SU-DHL-6 (cell line): ENCODE measurements around the gene BRMS1.
"Not testable (repeated sequence)": the region's sequence is repeated elsewhere in the genome, so short reads cannot be mapped to it uniquely, and the experiment has no call there.

Experiments
- H2AFZ ChIP-seq: fragments of 200-600 bp; sonication (generic); 2 replicates; pipeline ENCODE4 v1.6.1; 2014; ENCODE audit warnings: low read depth, mild to moderate bottlenecking, moderate library complexity, mixed read lengths, antibody characterized with exemption, low read length; ENCODE audit not compliant: severe bottlenecking
- H3F3A ChIP-seq: fragments of 200-600 bp; shearing (Covaris generic); 2 replicates; pipeline ENCODE4 v1.6.0; 2016; ENCODE audit warnings: antibody characterized with exemption, mild to moderate bottlenecking; ENCODE audit not compliant: insufficient read depth
- H3K27ac ChIP-seq: fragments of 200-600 bp; sonication (generic); 2 replicates; pipeline ENCODE4 v1.5.1; 2016; ENCODE audit warnings: low read depth, mild to moderate bottlenecking, low read length, moderate library complexity, mixed read lengths
- H3K27me3 ChIP-seq: fragments of 200-600 bp; sonication (generic), shearing (Covaris generic); 2 replicates; pipeline ENCODE4 v1.6.0; 2014; ENCODE audit warnings: mild to moderate bottlenecking, low read length
- H3K36me3 ChIP-seq: fragments of 200-600 bp; sonication (generic); 2 replicates; pipeline ENCODE4 v1.6.1; 2014; ENCODE audit warnings: mild to moderate bottlenecking, low read length, mixed read lengths
- H3K4me2 ChIP-seq: fragments of 300-600, 200-600 bp; shearing (Covaris generic), sonication (generic); 2 replicates; pipeline ENCODE4 v1.6.0; 2014; ENCODE audit warnings: low read length, low read depth, mild to moderate bottlenecking; ENCODE audit not compliant: poor library complexity, severe bottlenecking
- H3K4me3 ChIP-seq: fragments of 200-600 bp; sonication (generic); 2 replicates; pipeline ENCODE4 v1.5.1; 2014; ENCODE audit warnings: antibody characterized with exemption, low read length, mild to moderate bottlenecking, mixed read lengths; ENCODE audit not compliant: insufficient read depth, poor library complexity, severe bottlenecking
- H3K79me2 ChIP-seq: fragments of 200-600 bp; sonication (generic); 2 replicates; pipeline ENCODE4 v1.6.1; 2014; ENCODE audit warnings: mild to moderate bottlenecking, low read length, moderate library complexity; ENCODE audit not compliant: insufficient read depth
- H3K9ac ChIP-seq: fragments of 200-600 bp; sonication (generic); 2 replicates; pipeline ENCODE4 v1.7.0; 2014; ENCODE audit warnings: mild to moderate bottlenecking, low read length
- H3K9me2 ChIP-seq: fragments of 200-600 bp; sonication (generic); replicated peaks from 2 replicates; pipeline ENCODE4 v1.6.1; 2014; ENCODE audit warnings: low read length; ENCODE audit not compliant: insufficient read depth
- H3K9me3 ChIP-seq: fragments of 200-600 bp; sonication (generic); 2 replicates; pipeline ENCODE4 v1.6.1; 2014; ENCODE audit warnings: low read length, mixed read lengths; ENCODE audit not compliant: insufficient read depth
- H4K20me1 ChIP-seq: fragments of 200-600 bp; sonication (generic); 2 replicates; pipeline ENCODE4 v1.6.1; 2014; ENCODE audit warnings: low read depth, mild to moderate bottlenecking, antibody characterized with exemption, low read length, moderate library complexity, mixed read lengths
- CTCF ChIP-seq: fragments of 200-600 bp; sonication (generic); IDR thresholded peaks from one replicate; pipeline ENCODE4 v1.5.1; 2017; ENCODE audit warnings: antibody characterized with exemption, mild to moderate bottlenecking, low read length, moderate library complexity; ENCODE audit not compliant: insufficient read depth, poor library complexity, severe bottlenecking
- EZH2phosphoT487 ChIP-seq: fragments of 200-600 bp; sonication (generic), shearing (Covaris generic); conservative IDR thresholded peaks from 2 replicates; pipeline ENCODE4 v1.6.1; 2018; ENCODE audit warnings: mild to moderate bottlenecking, antibody characterized with exemption, low read length, moderate library complexity, mixed read lengths

BRMS1 gene

GRCh38 chr11:66360406-66361073 lies 15.6 kb upstream of the BRMS1 start:
- H3K4me2 ChIP-seq = no peak overlapping the region
- no peak overlapping the region for H2AFZ ChIP-seq
- H3K27me3 ChIP-seq = no peaks in the 10 kb centered on the region
- TF ChIP-seq CTCF (no peak), EZH2phosphoT487 (no peak)
- H3K79me2 ChIP-seq = no peaks in the 10 kb centered on the region
- no peak overlapping the region for H3K9ac ChIP-seq
- no peaks in the 10 kb centered on the region; the same call in 1 of the 2 replicates for H3K36me3 ChIP-seq
- no peak overlapping the region for H3K27ac ChIP-seq
- H3K4me3 ChIP-seq = no peak overlapping the region
- H3F3A ChIP-seq = no peaks in the 10 kb centered on the region
- H4K20me1 ChIP-seq = no peaks in the 10 kb centered on the region
- H3K9me2 ChIP-seq = no peaks in the 10 kb centered on the region
- H3K9me3 ChIP-seq = no peaks in the 10 kb centered on the region

GRCh38 chr11:66359662-66360087 lies 14.8 kb upstream of the BRMS1 start:
- Histone ChIP-seq H3F3A (no peaks in the 10 kb centered on the region), H3K27ac (no peak overlapping the region), H3K27me3 (no peaks in the 10 kb centered on the region), H3K36me3 (no peaks in the 10 kb centered on the region; the same call in 1 of the 2 replicates), H2AFZ (no peak overlapping the region), H3K9me3 (no peaks in the 10 kb centered on the region), H3K9ac (no peak overlapping the region), H4K20me1 (no peaks in the 10 kb centered on the region), H3K4me3 (no peak overlapping the region), H3K4me2 (no peak overlapping the region), H3K9me2 (no peaks in the 10 kb centered on the region), H3K79me2 (no peaks in the 10 kb centered on the region)
- no peak for TF ChIP-seq CTCF
- TF ChIP-seq EZH2phosphoT487 = no peak

GRCh38 chr11:66350560-66351235 lies 5.8 kb upstream of the BRMS1 start:
- not testable (repeated sequence) for H3K36me3 ChIP-seq, H2AFZ ChIP-seq, H3K4me3 ChIP-seq

GRCh38 chr11:66349084-66349386 lies 4.1 kb upstream of the BRMS1 start:
- Histone ChIP-seq H3K79me2 (peaks cover 8% of the 10 kb centered on the region), H3K27me3 (no peaks in the 10 kb centered on the region), H3K9ac (no peak overlapping the region), H3K27ac (no peak overlapping the region), H3F3A (peaks cover 16% of the 10 kb centered on the region), H4K20me1 (no peaks in the 10 kb centered on the region), H3K36me3 (no peaks in the 10 kb centered on the region), H3K9me2 (no peaks in the 10 kb centered on the region), H2AFZ (no peak overlapping the region), H3K4me2 (peak overlapping the region; percentile 5), H3K9me3 (no peaks in the 10 kb centered on the region), H3K4me3 (no peak overlapping the region)
- TF ChIP-seq EZH2phosphoT487 (no peak), CTCF (no peak)

More at GRCh38 chr11:66350560-66351235, 5.8 kb upstream of the BRMS1 start:
- not testable (repeated sequence) for H3K9ac ChIP-seq, H3K9me3 ChIP-seq, H3K9me2 ChIP-seq, H4K20me1 ChIP-seq, H3K27me3 ChIP-seq, H3K79me2 ChIP-seq, H3K27ac ChIP-seq, H3K4me2 ChIP-seq
- peaks cover 10% of the 10 kb centered on the region for H3F3A ChIP-seq
